ENCODE results near the gene BICDL2. TPM values are rescaled to one million over a fixed set of nuclear protein-coding genes. Genes with fewer than 3 reads are reported as not detected.

BICDL2 gene
- total and polyA plus RNA-seq, 12 donors = 0.14 to 0.31 (median 0.22) TPM; not detected in 8

- Histone ChIP-seq H3K9me3 (replicated peaks in 1 of 3) (no peaks in the 10 kb centered on the region), H3K27me3 (peaks cover 58% of the 10 kb centered on the region), H3K4me3 (no peak overlapping the region), H3K4me1 (replicated peaks in 1 of 2) (peaks cover 4 to 13% of the 10 kb centered on the region in 2 donors), H3K36me3 (replicated peaks in 1 of 2) (no peaks in the 10 kb centered on the region), H3K27ac (no peak overlapping the region)
- no peak for TF ChIP-seq CTCF (IDR thresholded peaks at IDR 0.05)
- TF ChIP-seq POLR2A (IDR thresholded peaks at IDR 0.05) = no peak
- DNase-seq = no peak
- 18 to 24% (median 21%) methylated on average over 3 to 13 of the region's 13 CpGs for WGBS, 4 donors
- intact Hi-C loops (cut with DNase I) = no loop called here
Observed at GRCh38 chr16:3047387-3047720, 10.6 kb upstream of the BICDL2 start.

DNA sequence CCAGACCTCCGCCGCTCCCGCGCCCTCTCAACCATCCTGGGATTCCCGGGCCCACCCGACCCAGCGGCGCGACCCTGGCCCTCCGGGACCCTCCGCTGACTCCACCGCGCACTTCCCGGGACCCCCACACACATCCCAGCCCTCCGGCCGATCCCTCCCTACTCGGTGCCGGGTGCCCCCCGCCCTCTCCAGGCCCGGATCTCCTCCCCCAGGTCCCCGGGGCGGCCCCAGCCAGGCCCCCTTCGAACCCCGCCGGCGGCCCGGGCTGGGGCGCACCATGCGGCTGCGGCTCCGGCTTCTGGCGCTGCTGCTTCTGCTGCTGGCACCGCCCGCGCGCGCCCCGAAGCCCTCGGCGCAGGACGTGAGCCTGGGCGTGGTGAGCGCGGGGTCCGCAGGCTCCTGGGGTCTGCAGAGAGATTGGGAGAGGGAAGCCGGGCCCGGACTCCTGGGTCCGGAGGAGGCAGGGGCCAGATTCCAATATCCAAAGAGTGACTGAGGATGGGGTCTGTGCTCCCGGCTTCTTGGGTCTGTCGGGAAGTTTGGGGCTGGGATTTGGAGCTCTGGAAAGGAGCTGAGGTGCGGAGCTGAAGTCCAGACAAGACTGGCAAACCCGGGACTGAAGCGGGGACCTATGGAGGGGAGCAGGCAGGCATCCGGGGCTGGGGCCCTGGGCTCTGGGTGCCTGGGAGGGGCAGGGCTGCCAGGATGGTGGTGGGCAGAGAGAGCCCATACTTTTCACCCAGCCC lies 10.1 kb upstream of the BICDL2 start:
- no peak for TF ChIP-seq CTCF (IDR thresholded peaks at IDR 0.05)
- TF ChIP-seq POLR2A (IDR thresholded peaks at IDR 0.05) = no peak

GRCh38 chr16:3045758-3046640 lies 9.3 kb upstream of the BICDL2 start, which contains the start of gene MMP25:
TSS of gene MMP25 (plus strand) at chr16:3046561. CDS start at chr16:3046918, 357 bp downstream.
- peaks cover 65% of the 10 kb centered on the region for H3K27me3 ChIP-seq
- 0 to 1% (median 0%) methylated on average over 2 to 85 of the region's 86 CpGs for WGBS, 4 donors

More for the DNA sequence above, 10.1 kb upstream of the BICDL2 start:
- no peaks in the 10 kb centered on the region for H3K36me3 ChIP-seq (replicated peaks in 1 of 2)
- whole genome bisulfite sequencing, 4 donors = 1 to 9% (median 3%) methylated on average over 9 to 54 of the region's 54 CpGs; no CpG with 5 or more reads in 1 of the 4 donors
- no peak for DNase-seq
- peak overlapping the region in 1 of 4 donors; percentile 35 for H3K4me3 ChIP-seq
- H3K4me1 ChIP-seq (replicated peaks in 1 of 2) = peaks cover 4 to 13% of the 10 kb centered on the region in 2 donors
- no peak overlapping the region for H3K27ac ChIP-seq
- H3K9me3 ChIP-seq (replicated peaks in 1 of 3) = no peaks in the 10 kb centered on the region
- intact Hi-C loops (cut with DNase I) = no loop called here
- H3K27me3 ChIP-seq = peaks cover 64% of the 10 kb centered on the region

More at GRCh38 chr16:3045758-3046640, 9.3 kb upstream of the BICDL2 start, which contains the start of gene MMP25:
- DNase-seq = no peak
- H3K9me3 ChIP-seq (replicated peaks in 1 of 3) = no peaks in the 10 kb centered on the region
- no peak for TF ChIP-seq CTCF (IDR thresholded peaks at IDR 0.05)
- no peak for TF ChIP-seq POLR2A (IDR thresholded peaks at IDR 0.05)
- H3K4me1 ChIP-seq (replicated peaks in 1 of 2) = peaks cover 4 to 13% of the 10 kb centered on the region in 2 donors
- no peak within 1 kb of the TSS for H3K27ac ChIP-seq
- H3K4me3 ChIP-seq = peak within 1 kb of the TSS in 1 of 4 donors; percentile 35
- no peaks in the 10 kb centered on the region for H3K36me3 ChIP-seq (replicated peaks in 1 of 2)
- intact Hi-C loops (cut with DNase I) = no loop called here
